M059J (cell line): Measurements from ENCODE around the gene EXD3. TPM values are rescaled to one million over a fixed set of nuclear protein-coding genes. Genes with fewer than 3 reads are reported as not detected.
"Not testable (repeated sequence)": the region's sequence is repeated elsewhere in the genome, so short reads cannot be mapped to it uniquely, and the experiment has no call there.

Experiments used
- DNase-seq: peaks from one replicate; pipeline ENCODE4 v3.0.0-alpha.2; 2012; ENCODE audit warnings: low read depth
- total RNA-seq: library from RNA; depleted of rRNA; stranded (reverse); fragments of >200 nt; shearing (Covaris generic); gene quantifications from 2 replicates; pipeline ENCODE4 v1.2.3, GENCODE V29; 2014

Gene EXD3
- total RNA-seq, 1 experiment from 2014 or later = 2.7 TPM

DNA sequence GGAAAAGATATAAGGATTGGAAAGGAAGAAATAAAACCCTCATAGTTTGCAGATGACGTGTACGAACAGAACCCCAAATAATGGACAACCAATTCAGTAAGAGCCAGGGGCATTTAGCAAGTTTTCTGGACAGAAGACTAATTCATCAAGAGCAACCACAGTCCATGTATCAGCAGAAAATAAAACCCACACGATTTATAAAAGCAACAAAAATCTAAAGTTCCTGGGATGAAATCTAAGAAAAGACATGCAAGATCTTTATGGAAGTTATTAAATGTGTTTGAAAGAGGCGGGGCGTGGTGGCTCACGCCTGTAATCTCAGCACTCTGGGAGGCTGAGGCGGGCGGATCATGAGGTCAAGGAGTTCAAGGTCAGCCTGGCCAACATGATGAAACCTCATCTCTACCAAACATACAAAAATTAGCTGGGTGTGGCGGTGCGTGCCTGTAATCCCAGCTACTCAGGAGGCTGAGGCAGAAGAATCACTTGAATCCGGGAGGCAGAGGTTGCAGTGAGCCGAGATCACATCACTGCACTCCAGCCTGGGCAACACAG is 83.0 kb downstream of the EXD3 start:
- DNase-seq = not testable (repeated sequence)

DNA sequence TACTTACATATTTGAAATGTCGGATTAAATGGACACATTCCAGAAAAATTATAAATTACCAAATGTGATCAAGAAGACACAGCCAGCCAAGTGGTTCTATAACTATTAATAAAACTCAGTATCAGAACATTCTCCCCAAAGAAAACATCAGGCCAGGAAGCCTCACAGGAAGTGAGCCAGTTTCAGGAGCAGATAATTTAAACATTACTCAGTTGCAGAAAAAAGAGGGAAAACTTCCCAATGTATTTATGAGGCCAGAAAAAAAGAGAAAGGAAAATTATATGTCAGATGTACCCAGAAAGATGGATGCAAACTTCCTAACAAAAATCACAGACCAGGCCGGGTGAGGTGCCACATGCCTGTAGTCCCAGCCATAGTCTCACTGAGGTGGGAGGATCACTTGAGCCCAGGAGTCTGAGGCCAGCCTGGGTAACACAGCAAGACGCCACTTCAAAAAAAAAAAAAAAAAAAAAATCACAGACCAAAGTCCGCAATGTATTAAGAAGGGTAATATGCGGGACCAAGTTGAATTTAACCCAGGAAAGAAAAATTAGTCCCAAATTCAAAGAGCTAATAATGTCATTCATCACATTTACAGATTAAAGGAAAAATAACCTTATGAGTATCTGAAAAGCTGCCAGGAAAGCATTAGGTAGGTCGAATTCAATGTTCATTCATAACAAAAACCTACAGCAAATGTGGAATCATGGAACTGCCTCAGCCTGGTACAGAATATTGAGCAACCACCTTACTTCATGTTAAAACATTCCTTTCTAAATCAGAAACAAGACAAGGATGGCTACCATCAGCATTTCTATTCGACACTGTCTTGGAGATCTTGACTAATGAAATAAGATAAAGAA is 83.7 kb downstream of the EXD3 start:
- DNase-seq = no peak

DNA sequence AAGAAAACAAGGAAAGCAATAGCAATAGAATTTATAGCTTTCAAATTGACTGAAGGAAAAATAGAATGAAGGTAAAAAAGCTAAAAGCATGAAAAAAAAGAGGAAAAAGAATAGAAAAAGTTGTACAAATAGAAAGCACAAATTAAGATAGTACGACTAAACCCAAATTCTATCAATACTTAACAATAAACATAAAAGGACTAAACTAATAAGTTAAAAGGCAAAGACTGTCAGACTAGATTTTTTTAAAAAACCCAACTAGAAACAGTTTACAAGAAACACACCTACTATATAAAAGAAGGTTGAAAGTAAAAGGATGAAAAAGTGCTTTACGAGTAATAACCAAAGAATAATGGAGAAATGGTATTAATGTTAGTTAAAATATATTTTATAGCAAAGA is 86.2 kb downstream of the EXD3 start:
- no peak for DNase-seq

DNA sequence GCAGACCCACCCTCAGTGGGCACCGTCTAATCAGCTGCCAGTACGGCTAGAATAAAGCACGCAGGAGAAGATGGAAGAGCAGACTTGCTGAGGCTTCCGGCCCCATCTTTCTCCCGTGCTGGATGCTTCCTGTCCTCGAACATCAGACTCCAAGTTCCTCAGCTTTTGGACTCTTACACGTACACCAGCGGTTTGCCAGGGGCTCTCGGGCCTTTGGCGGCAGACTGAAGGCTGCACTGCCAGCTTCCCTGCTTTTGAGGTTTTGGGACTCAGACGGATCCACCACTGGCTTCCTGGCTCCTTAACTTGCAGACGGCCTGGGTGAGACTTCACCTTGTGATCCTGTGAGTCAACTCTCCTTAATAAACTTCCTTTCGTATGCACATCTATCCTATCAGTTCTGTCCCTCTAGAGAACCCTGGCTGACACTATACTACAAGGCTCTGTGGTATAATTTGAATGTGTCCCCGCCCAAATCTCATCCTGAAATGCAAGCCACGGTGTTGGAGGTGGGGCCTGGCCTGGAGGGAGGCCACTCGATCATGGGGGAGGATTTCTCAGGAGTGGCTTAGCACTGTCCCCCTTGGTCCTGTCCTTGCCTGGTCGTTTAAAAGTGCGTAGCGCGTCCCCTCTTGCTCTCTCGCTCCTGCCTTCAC is 89.8 kb downstream of the EXD3 start:
- peak; percentile 40 for DNase-seq

DNA sequence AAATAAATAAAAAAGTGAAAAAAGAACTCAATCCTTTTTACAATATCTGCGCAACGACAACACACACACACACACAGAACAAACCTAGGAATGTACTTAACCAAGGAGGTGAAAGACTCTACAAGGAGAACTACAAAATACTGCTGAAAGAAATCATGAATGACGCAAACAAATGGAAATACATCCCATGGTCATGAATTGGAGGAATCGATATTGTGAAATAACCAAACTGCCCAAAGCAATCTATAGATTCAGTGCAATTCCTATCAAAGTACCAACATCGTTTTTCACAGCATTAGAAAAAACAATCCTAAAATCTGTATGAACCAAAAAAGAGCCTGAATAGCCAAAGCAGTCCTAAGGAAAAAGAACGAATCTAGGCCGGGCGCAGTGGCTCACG is 91.0 kb downstream of the EXD3 start:
- DNase-seq = no peak

DNA sequence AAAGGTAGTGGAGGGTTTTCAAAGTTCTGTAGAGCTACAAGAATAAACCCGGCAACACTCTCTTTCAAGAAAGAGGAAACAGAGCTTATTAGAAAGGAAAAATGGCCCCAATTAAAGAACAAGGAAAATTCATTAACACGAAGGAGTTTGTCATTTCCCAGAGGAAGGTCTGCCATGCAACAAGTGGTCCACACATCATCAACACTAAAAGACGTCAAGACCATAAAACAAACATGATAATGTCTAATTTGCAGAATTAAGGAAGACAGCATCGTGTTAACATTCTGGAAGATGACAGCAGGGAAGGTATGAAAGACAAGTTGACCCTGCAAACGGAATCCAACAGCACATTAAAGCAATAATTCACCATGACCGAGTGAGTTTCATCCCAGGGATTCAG is 92.3 kb downstream of the EXD3 start:
- no peak for DNase-seq

DNA sequence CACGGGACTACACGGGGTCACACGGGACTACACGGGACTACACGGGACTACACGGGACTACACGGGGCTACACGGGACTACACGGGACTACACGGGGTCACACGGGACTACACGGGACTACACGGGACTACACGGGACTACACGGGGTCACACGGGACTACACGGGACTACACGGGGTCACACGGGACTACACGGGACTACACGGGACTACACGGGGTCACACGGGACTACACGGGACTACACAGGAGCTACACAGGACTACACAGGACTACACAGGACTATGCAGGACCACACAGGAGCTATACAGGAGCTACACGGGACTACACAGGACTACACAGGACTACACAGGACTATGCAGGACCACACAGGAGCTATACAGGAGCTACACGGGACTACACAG is 93.4 kb downstream of the EXD3 start:
- DNase-seq = not testable (repeated sequence)

DNA sequence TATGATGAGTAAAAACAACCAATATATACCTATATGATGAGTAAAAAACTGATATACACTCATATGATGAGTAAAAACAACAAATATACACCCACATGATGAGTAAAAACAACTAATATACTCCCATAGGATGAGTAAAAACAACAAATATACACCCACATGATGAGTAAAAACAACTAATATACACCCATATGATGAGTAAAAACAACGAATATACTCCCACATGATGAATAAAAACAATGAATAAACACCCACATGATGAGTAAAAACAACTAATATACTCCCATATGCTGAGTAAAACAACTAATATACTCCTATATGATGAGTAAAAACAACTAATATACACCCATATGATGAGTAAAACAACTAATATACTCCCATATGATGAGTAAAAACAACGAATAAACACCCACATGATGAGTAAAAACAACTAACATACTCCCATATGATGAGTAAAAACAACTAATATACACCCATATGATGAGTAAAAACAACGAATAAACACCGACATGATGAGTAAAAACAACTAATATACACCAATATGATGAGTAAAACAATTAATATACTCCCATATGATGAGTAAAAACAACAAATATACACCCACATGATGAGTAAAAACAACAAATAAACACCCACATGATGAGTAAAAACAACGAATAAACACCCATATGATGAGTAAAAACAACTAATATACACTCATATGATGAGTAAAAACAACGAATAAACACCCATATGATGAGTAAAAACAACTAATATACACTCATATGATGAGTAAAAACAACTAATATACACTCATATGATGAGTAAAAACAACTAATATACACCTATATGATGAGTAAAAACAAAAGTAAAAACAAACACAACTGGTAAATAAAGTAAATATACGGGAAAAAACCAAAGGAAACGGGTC is 95.1 kb downstream of the EXD3 start:
- not testable (repeated sequence) for DNase-seq

DNA sequence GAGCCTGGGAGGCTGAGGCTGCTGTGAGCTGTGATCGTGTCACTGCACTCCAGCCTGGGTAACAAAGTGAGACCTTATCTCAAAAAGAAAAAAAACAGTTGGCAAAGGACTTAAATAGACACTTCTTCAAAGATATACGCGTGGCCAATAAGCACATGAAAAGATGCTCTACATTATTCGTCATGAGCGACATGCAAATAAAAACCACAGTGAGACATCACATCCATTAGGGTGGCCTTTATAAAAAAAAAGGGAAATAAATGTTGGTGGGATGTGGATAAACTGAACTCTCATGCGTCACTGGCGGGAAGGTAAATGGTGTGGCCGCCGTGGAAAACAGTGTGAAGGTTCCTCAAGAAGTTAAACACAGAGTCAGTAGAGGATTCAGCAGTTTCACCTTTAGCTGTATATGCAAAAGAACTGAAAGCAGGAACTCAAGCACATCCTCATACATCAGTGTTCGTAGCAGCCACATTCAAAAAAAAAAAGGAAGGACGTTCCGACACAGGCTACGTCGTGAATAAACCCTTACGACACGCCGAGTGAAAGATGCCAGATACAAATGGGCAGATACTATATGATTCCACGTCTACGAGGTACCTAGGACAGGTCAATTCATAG is 96.4 kb downstream of the EXD3 start:
- DNase-seq = no peak

DNA sequence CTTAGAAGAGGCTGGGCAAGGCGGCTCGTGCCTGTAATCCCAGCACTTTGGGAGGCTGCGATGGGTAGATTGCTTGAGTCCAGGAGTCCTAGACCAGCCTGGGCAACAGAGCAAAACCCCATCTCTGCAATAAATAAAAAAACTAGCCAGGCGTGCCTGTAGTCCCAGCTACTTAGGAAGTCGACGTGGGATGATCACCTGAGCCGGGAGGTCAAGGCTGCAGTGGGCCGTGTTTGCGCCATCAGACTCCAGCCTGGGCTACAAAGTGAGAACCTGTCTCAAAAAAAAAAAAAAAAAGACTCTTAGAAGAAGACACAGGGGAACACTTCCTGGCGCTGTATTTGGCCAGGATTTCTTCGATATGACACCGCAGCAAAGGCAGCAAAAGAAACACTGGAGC is 97.2 kb downstream of the EXD3 start:
- no peak for DNase-seq

DNA sequence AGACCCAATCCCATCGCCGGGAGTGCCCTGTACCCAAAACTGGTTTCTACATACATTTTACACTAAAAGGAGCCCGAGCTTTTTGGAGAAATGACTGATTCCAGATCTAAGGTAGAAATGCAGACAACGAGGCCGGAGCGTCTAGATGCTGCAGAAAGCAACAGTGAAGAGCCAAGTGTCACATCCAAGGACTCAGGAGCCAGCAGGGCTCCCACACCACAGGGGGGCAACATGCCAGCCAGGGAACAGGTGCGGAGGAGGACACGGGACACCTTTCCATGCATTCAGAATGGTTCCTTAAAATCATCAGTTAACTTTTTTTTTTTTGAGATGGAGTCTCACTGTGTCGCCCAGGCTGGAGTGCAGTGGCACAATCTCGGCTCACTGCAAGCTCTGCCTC is 97.8 kb downstream of the EXD3 start:
- DNase-seq = no peak

DNA sequence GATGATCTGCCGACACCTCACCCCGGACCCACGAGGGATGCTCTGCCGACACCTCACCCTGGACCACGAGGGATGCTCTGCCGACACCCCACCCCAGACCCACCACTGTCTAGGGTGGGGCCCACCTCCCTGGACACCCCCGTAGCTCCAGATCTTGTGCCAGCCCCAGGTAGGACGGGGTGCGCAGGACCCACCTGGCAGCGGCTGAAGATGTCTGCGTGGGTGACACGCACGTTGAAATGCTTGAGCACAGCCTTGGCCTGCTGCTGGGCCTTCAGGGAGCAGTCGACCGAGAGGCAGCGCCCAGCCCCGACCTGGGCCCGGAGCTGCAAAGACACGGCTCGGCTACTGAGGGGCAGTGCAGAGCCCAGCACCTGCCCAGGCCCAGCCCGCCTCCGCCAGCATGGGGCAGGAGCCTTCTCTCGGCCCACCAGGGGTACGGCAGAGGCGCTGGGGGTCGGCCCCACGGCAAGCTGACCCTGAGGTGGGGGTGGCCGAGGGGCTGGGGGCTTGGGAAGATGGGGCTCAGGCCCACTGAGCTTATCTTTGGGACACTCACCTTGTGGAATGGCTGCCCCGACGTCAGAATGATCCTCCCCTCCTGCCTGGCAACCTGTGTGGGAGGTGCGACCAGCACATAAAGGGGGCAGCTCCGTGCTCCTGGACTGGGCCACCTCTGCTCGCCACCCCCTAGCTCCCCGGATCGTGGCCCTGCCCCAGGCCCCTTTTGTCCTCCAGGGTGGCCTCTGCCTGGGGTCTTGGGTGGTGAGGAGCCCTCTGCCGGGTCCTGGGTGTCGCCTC is 99.2 kb downstream of the EXD3 start:
- DNase-seq = no peak

DNA sequence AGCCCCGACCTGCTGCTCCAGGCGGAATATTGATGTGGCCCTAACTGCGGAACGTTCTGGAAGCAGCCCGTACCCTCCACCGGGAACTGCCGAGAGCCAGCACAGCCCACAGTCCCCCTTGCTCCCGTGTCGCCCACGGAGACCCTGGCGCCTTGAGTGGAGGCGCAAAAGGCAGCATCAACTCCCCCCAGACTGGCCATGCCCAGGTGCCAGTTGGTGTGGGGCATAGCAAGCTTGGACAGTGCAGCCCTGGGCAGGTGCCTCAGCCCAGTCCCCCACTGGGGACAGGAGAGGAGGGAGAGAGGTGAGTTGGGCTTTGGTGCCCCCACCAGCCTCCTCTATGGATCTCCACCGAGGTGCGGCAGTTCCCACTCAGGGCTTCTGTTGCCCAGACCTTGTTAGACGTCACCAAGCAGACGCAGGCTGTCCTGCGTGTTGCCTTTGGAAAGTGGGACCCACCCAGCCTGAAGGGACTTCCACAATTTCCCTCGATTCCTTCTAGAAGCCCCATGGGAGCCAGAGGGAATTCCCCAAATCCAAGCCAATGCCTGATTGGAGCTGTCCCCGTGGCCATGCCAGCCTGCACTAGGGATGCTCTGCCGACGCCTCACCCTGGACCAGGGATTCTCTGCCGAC is 101.1 kb downstream of the EXD3 start:
- DNase-seq = no peak

DNA sequence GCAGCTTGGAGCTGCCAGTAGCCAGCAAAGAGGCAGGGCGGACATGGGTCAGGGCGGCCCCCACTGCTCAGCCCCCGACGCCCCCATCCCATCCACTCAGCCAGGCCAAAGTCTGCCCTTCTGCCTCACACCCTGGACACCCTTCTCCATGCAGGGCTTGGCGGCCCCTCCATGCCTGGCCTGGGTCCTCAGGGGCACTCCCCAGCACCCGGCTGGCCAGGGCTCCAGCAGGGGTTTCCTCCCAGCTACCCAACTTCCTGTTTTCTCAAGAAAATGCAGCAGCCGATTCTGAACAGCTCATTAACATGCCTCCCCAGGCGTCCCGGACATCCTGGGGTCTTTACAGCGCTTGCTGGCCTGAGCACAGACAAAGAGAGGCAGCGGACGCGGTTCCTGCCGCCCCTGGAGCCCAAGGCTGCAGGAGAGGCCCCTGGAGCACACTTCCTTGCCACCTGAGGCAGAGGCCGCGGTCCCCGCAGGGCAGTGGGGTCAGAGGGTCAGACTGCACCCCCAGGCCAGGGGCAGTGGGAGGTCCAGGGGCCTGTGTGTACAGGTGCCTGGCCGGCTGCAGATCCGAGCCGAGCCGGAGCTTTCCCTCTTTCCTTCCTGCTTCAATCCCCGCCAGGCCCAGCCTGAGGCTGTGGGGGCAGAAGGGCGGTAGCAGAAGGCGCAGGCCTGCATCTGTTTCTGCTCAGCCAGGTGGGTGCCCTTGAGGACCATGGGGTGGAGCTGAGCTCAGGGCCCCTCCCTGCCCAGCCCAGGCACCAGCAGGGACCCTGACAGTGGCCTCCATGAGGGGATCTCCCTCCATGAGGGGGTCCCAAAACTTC is 102.2 kb downstream of the EXD3 start:
- no peak for DNase-seq

DNA sequence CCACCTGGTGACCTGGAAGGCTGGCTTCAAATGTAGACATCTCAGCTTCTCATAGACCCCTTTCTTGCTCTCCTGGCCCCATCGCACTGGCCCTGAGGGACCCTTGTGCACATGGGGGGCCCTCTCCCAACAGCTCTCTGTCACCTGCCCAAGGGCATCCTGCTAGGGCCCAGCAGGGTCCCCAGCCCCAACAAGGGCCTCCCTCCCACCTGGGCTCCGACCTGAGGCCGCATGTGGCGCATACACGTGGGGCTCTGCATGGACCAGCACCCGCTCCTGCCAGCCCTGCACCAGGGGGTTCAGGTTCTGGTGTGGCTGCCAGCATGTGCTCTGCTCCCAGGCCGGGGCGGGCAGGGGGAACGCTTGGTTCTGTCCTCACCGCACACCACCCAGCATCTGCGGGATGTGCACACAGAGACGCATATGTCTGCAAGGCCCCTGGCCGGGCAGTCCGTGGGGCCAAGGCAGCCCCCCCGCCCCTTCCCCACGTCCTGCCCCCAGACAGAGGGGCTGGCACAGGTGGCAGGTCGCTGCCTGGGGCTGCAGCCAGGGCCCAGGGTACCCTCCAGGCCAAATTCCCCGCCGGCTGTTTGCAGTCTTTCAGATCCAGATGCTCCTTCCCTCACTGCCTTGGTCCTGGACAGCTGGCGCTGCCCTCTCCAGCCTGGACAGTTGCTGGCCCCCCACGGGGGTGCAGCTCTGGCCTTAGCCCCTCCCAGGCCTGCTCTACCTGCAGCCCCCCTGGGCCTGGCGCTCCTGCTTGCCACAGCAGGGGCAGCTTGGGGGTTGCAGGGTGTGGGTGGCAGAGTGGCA is 103.0 kb downstream of the EXD3 start:
- DNase-seq = no peak

DNA sequence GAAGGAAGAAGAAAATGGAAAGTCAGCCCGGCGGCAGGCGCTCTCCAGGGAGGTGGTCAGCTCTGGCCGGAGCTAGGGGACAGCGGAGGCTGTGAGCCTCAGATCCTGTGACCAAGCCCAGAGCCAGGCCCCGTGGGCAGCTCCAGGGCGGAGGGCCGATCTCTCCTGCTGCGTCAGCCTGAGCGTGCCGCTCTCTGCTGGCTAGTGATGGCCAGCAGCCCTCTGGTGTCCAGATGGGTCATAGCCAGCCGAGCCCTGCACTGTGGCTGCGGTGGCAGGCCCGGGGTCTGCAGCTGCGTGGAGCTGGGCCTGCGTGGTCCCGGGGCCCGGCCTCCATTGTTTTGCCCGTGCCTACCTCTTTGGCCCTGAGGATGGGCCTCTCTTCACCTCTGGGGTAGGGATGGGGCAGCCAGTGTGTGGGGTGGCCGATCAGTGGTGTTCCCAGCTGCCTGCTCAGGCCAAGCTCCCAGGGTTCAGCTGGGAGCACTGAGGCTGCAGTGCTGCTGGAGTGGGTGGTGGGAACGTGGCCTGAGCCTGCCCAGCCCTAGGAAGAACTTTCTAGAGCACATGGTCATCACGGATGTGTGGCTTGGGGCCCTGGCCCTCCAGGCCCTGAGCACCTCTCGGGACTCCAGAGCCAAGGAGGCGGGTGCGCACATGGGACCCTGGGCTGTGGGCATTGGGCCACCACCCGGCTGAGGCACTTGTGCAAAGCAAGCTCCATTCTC is 103.8 kb downstream of the EXD3 start:
- DNase-seq = peak; percentile 63

DNA sequence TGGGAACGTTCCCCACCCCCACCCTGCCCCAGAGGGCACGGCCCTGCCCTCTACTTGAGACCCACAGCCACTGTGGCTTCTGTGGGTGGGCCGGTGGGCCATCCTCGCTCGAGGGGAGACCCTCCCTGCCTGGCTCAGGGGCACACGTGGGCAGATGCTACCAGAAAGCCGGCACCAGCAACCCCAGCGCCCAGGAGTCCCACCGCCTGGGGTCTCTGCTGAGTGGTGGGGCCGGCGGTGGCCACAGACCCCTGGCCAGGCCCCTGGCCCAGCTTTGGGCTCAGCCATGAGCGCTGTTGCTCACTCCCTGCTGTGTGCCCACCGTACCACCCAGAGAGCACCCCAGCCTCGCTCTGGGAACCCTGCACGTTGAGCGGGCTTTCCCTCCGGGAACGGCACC is 104.4 kb downstream of the EXD3 start:
- DNase-seq = no peak
